GM23338 (cell line): ENCODE data around the gene RPS4Y1. TPM values are rescaled to one million over a fixed set of nuclear protein-coding genes. Genes with fewer than 3 reads are reported as not detected.

Experiments
- ATAC-seq: fragments of 200-7000 bp; cut with Tn5 transposase; 3 replicates; pipeline ENCODE4 v1.9.1; 2020
- DNase-seq: peaks from one replicate; pipeline ENCODE4 v3.0.0-alpha.2; 2015; ENCODE audit warnings: low spot score
- H2AFZ ChIP-seq: fragments of 200-600 bp; sonication (generic); 2 replicates; pipeline ENCODE4 v1.8.0; 2016; ENCODE audit warnings: antibody characterized with exemption, mild to moderate bottlenecking, moderate library complexity
- H3F3A ChIP-seq: fragments of 200-600 bp; sonication (generic); replicated peaks from 2 replicates; pipeline ENCODE4 v1.8.0; 2017; ENCODE audit warnings: antibody characterized with exemption, mixed run types, low read depth
- H3K27ac ChIP-seq: fragments of 200-600 bp; sonication (generic); 2 replicates; pipeline ENCODE4 v1.6.1; 2016; ENCODE audit warnings: low read depth
- H3K27me3 ChIP-seq: fragments of 200-600 bp; sonication (generic); 2 replicates; pipeline ENCODE4 v1.8.0; 2016; ENCODE audit warnings: mild to moderate bottlenecking, mixed run types, moderate library complexity; ENCODE audit not compliant: insufficient read depth
- H3K36me3 ChIP-seq: fragments of 200-600 bp; sonication (generic); 2 replicates; pipeline ENCODE4 v1.8.0; 2016; ENCODE audit warnings: mild to moderate bottlenecking; ENCODE audit not compliant: insufficient read depth
- H3K4me1 ChIP-seq: fragments of 200-600 bp; sonication (generic); 2 replicates; pipeline ENCODE4 v1.8.0; 2016; ENCODE audit warnings: mild to moderate bottlenecking, moderate library complexity; ENCODE audit not compliant: insufficient read depth
- H3K4me2 ChIP-seq: fragments of 200-600 bp; sonication (generic); 2 replicates; pipeline ENCODE4 v1.7.1; 2017; ENCODE audit warnings: mixed run types
- H3K4me3 ChIP-seq: fragments of 200-600 bp; sonication (generic); 2 replicates; pipeline ENCODE4 v1.6.1; 2016; ENCODE audit warnings: mixed run types
- H3K79me2 ChIP-seq: fragments of 200-600 bp; sonication (generic); replicated peaks from 2 replicates; pipeline ENCODE4 v1.8.0; 2017; ENCODE audit warnings: mild to moderate bottlenecking; ENCODE audit not compliant: insufficient read depth
- H3K9me2 ChIP-seq: fragments of 200-600 bp; sonication (generic); 2 replicates; pipeline ENCODE4 v1.8.0; 2017; ENCODE audit not compliant: insufficient read depth
- H4K20me1 ChIP-seq: fragments of 200-600 bp; sonication (generic); replicated peaks from 2 replicates; pipeline ENCODE4 v1.8.0; 2017; ENCODE audit warnings: mild to moderate bottlenecking; ENCODE audit not compliant: insufficient read depth
- H3K27ac Mint-ChIP-seq: 2 replicates; pipeline ENCODE4 v1.8.0; 2020; ENCODE audit warnings: inconsistent platforms, mild to moderate bottlenecking, moderate library complexity, mixed read lengths
- H3K27me3 Mint-ChIP-seq: 3 replicates; pipeline ENCODE4 v1.8.0; 2022; ENCODE audit warnings: low read depth, mild to moderate bottlenecking, moderate library complexity, mixed read lengths, inconsistent platforms; ENCODE audit not compliant: insufficient read depth, poor library complexity
- H3K36me3 Mint-ChIP-seq: 3 replicates; pipeline ENCODE4 v1.8.0; 2021; ENCODE audit warnings: low read depth, mild to moderate bottlenecking, inconsistent platforms, moderate library complexity, mixed read lengths
- H3K4me1 Mint-ChIP-seq: 3 replicates; pipeline ENCODE4 v1.8.0; 2020; ENCODE audit warnings: mild to moderate bottlenecking, inconsistent platforms, mixed read lengths
- H3K4me3 Mint-ChIP-seq: 3 replicates; pipeline ENCODE4 v1.8.0; 2021; ENCODE audit warnings: moderate library complexity, mild to moderate bottlenecking, inconsistent platforms, mixed read lengths
- H3K9me3 Mint-ChIP-seq: 3 replicates; pipeline ENCODE4 v1.8.0; 2020; ENCODE audit warnings: moderate library complexity, mild to moderate bottlenecking, inconsistent platforms, mixed read lengths
- CREB1 ChIP-seq: fragments of 250-450 bp; sonication (Bioruptor Pico); IDR thresholded peaks from 2 replicates; pipeline ENCODE4 v1.5.0; 2020; ENCODE audit warnings: low read depth, mild to moderate bottlenecking, moderate library complexity
- EZH2 ChIP-seq: fragments of 200-600 bp; sonication (generic); IDR thresholded peaks from one replicate; pipeline ENCODE4 v1.8.0; 2017; ENCODE audit warnings: antibody characterized with exemption, mild to moderate bottlenecking, low read depth; ENCODE audit not compliant: unreplicated experiment
- EZH2phosphoT487 ChIP-seq: fragments of 200-600 bp; sonication (generic); IDR thresholded peaks from one replicate; pipeline ENCODE4 v1.8.1; 2018; ENCODE audit warnings: antibody characterized with exemption; ENCODE audit not compliant: unreplicated experiment
- JUNB ChIP-seq: IDR thresholded peaks from one replicate; pipeline ENCODE4 v1.6.1; 2016; ENCODE audit warnings: antibody characterized with exemption; ENCODE audit not compliant: unreplicated experiment
- NANOG ChIP-seq: IDR thresholded peaks from 2 replicates; pipeline ENCODE4 v1.6.1; 2016; ENCODE audit warnings: antibody characterized with exemption, borderline replicate concordance
- ZNF114 ChIP-seq: fragments of 250-450 bp; sonication (Bioruptor Pico); IDR thresholded peaks from 2 replicates; pipeline ENCODE4 v1.5.0; 2020; ENCODE audit warnings: mild to moderate bottlenecking, moderate library complexity
- ZNF331 ChIP-seq: fragments of 250-450 bp; sonication (Bioruptor Pico); IDR thresholded peaks from 2 replicates; pipeline ENCODE4 v1.5.0; 2020; ENCODE audit warnings: low read depth, mild to moderate bottlenecking, moderate library complexity
- polyA plus RNA-seq: library from polyadenylated mRNA; unstranded; fragments of >200 nt; fragmentation: Nextera tagmentation; extraction: Ambion mirVana; gene quantifications from 2 replicates; pipeline ENCODE4 v1.2.1, GENCODE V29; 2016
- total RNA-seq: library from RNA; depleted of rRNA; stranded (reverse); fragments of >200 nt; shearing (Covaris generic); gene quantifications from 2 replicates; pipeline ENCODE4 v1.2.3, GENCODE V29; 2014
- TF ChIP-seq, protein P1 (sequence below): IDR thresholded peaks from one replicate; pipeline ENCODE4 v1.6.1; 2018; ENCODE audit warnings: antibody characterized with exemption; ENCODE audit not compliant: unreplicated experiment
- TF ChIP-seq, protein P2 (sequence below): fragments of 250-450 bp; sonication (Bioruptor Pico); IDR thresholded peaks from 2 replicates; pipeline ENCODE4 v1.5.0; 2020; ENCODE audit warnings: mild to moderate bottlenecking, moderate library complexity
- TF ChIP-seq, protein P3 (sequence below): IDR thresholded peaks from 2 replicates; pipeline ENCODE4 v1.6.1; 2016; ENCODE audit warnings: antibody characterized with exemption

Gene RPS4Y1
- total and polyA plus RNA-seq, 2 experiments from 2014 or later, result 216 to 294 TPM

DNA sequence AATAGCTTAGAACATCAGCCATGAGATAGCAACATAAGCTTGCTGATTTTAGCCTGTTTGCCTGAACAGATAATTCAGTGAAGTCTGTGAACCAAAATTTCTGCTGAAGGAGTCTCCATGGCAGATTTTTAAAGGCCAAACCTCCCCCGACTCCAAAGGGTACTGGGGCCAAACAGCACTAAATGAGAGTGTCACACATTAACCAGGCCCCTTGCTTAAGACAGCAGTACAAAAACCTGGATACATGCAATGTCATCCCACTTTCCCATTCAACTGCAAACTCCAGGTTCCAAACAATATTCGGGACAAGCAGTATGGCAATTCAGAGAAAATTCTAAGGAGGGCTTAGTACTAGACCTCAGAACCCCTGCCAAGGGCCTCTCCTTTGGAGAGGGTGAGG is 4.3 kb upstream of the RPS4Y1 start:
- Histone ChIP-seq H3K79me2 (peaks cover 7% of the 10 kb centered on the region), H3K27me3 (no peaks in the 10 kb centered on the region), H4K20me1 (no peaks in the 10 kb centered on the region), H3K4me2 (no peak overlapping the region), H3K36me3 (no peaks in the 10 kb centered on the region), H3K4me1 (peaks cover 12% of the 10 kb centered on the region; the same call in 1 of the 2 replicates), H3K27ac (no peak overlapping the region), H3F3A (no peaks in the 10 kb centered on the region), H3K9me2 (no peaks in the 10 kb centered on the region), H2AFZ (no peak overlapping the region), H3K4me3 (no peak overlapping the region)
- DNase-seq (no peak), ATAC-seq (no peak)
- no peak for TF ChIP-seq JUNB
- H3K27me3 Mint-ChIP-seq, result peaks cover 2% of the 10 kb centered on the region
- H3K9me3 Mint-ChIP-seq, result no peaks in the 10 kb centered on the region
- no peak overlapping the region for H3K4me3 Mint-ChIP-seq
- peaks cover 13% of the 10 kb centered on the region; the same call in 2 of the 3 replicates for H3K4me1 Mint-ChIP-seq
- H3K27ac Mint-ChIP-seq, result no peak overlapping the region
- H3K36me3 Mint-ChIP-seq, result peaks cover 7% of the 10 kb centered on the region

DNA sequence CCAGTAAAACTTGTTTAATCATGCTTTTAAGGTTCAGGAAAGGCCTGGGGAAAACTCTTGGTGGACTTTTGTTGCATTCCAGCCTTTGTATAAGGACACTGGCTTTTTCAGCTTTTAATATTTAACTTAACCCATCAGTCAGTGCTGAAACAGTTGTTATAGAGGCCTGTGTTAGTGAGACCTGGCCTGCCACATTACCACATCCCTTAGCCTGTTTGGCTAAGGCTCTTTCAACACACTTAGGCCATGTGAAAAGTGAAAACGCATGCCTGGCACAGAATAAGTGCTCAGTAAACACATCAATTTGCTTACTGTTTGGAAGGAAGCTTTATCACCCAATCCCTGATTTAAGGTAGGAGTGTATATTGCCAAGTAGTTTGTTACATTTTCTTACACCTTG is 3.5 kb upstream of the RPS4Y1 start:
- H3K4me3 Mint-ChIP-seq, result no peak overlapping the region
- no peaks in the 10 kb centered on the region for H3K36me3 ChIP-seq
- no peak for TF ChIP-seq EZH2phosphoT487
- TF ChIP-seq, protein P1, sequence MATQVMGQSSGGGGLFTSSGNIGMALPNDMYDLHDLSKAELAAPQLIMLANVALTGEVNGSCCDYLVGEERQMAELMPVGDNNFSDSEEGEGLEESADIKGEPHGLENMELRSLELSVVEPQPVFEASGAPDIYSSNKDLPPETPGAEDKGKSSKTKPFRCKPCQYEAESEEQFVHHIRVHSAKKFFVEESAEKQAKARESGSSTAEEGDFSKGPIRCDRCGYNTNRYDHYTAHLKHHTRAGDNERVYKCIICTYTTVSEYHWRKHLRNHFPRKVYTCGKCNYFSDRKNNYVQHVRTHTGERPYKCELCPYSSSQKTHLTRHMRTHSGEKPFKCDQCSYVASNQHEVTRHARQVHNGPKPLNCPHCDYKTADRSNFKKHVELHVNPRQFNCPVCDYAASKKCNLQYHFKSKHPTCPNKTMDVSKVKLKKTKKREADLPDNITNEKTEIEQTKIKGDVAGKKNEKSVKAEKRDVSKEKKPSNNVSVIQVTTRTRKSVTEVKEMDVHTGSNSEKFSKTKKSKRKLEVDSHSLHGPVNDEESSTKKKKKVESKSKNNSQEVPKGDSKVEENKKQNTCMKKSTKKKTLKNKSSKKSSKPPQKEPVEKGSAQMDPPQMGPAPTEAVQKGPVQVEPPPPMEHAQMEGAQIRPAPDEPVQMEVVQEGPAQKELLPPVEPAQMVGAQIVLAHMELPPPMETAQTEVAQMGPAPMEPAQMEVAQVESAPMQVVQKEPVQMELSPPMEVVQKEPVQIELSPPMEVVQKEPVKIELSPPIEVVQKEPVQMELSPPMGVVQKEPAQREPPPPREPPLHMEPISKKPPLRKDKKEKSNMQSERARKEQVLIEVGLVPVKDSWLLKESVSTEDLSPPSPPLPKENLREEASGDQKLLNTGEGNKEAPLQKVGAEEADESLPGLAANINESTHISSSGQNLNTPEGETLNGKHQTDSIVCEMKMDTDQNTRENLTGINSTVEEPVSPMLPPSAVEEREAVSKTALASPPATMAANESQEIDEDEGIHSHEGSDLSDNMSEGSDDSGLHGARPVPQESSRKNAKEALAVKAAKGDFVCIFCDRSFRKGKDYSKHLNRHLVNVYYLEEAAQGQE, result no peak
- TF ChIP-seq CREB1 (CRISPR knock-in tag), result no peak
- no peak for TF ChIP-seq ZNF331 (CRISPR knock-in tag)
- no peak for TF ChIP-seq ZNF114 (CRISPR knock-in tag)
- no peak for TF ChIP-seq NANOG
- TF ChIP-seq JUNB, result no peak
- TF ChIP-seq, protein P2, sequence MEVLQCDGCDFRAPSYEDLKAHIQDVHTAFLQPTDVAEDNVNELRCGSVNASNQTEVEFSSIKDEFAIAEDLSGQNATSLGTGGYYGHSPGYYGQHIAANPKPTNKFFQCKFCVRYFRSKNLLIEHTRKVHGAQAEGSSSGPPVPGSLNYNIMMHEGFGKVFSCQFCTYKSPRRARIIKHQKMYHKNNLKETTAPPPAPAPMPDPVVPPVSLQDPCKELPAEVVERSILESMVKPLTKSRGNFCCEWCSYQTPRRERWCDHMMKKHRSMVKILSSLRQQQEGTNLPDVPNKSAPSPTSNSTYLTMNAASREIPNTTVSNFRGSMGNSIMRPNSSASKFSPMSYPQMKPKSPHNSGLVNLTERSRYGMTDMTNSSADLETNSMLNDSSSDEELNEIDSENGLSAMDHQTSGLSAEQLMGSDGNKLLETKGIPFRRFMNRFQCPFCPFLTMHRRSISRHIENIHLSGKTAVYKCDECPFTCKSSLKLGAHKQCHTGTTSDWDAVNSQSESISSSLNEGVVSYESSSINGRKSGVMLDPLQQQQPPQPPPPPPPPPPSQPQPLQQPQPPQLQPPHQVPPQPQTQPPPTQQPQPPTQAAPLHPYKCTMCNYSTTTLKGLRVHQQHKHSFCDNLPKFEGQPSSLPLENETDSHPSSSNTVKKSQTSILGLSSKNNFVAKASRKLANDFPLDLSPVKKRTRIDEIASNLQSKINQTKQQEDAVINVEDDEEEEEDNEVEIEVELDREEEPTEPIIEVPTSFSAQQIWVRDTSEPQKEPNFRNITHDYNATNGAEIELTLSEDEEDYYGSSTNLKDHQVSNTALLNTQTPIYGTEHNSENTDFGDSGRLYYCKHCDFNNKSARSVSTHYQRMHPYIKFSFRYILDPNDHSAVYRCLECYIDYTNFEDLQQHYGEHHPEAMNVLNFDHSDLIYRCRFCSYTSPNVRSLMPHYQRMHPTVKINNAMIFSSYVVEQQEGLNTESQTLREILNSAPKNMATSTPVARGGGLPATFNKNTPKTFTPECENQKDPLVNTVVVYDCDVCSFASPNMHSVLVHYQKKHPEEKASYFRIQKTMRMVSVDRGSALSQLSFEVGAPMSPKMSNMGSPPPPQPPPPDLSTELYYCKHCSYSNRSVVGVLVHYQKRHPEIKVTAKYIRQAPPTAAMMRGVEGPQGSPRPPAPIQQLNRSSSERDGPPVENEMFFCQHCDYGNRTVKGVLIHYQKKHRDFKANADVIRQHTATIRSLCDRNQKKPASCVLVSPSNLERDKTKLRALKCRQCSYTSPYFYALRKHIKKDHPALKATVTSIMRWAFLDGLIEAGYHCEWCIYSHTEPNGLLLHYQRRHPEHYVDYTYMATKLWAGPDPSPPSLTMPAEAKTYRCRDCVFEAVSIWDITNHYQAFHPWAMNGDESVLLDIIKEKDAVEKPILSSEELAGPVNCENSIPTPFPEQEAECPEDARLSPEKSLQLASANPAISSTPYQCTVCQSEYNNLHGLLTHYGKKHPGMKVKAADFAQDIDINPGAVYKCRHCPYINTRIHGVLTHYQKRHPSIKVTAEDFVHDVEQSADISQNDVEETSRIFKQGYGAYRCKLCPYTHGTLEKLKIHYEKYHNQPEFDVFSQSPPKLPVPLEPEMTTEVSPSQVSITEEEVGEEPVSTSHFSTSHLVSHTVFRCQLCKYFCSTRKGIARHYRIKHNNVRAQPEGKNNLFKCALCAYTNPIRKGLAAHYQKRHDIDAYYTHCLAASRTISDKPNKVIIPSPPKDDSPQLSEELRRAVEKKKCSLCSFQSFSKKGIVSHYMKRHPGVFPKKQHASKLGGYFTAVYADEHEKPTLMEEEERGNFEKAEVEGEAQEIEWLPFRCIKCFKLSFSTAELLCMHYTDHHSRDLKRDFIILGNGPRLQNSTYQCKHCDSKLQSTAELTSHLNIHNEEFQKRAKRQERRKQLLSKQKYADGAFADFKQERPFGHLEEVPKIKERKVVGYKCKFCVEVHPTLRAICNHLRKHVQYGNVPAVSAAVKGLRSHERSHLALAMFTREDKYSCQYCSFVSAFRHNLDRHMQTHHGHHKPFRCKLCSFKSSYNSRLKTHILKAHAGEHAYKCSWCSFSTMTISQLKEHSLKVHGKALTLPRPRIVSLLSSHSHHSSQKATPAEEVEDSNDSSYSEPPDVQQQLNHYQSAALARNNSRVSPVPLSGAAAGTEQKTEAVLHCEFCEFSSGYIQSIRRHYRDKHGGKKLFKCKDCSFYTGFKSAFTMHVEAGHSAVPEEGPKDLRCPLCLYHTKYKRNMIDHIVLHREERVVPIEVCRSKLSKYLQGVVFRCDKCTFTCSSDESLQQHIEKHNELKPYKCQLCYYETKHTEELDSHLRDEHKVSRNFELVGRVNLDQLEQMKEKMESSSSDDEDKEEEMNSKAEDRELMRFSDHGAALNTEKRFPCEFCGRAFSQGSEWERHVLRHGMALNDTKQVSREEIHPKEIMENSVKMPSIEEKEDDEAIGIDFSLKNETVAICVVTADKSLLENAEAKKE (CRISPR knock-in tag), result no peak
- TF ChIP-seq, protein P3, sequence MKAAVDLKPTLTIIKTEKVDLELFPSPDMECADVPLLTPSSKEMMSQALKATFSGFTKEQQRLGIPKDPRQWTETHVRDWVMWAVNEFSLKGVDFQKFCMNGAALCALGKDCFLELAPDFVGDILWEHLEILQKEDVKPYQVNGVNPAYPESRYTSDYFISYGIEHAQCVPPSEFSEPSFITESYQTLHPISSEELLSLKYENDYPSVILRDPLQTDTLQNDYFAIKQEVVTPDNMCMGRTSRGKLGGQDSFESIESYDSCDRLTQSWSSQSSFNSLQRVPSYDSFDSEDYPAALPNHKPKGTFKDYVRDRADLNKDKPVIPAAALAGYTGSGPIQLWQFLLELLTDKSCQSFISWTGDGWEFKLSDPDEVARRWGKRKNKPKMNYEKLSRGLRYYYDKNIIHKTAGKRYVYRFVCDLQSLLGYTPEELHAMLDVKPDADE, result no peak
- TF ChIP-seq EZH2, result no peak

More for the DNA sequence above, 3.5 kb upstream of the RPS4Y1 start:
- Histone ChIP-seq H3K27me3 (no peaks in the 10 kb centered on the region), H3K4me1 (peaks cover 10% of the 10 kb centered on the region; the same call in 1 of the 2 replicates), H3K4me2 (no peak overlapping the region), H3K79me2 (peaks cover 15% of the 10 kb centered on the region), H3F3A (no peaks in the 10 kb centered on the region), H3K27ac (no peak overlapping the region), H4K20me1 (no peaks in the 10 kb centered on the region; the same call in 1 of the 2 replicates), H3K9me2 (no peaks in the 10 kb centered on the region), H3K4me3 (no peak overlapping the region), H2AFZ (no peak overlapping the region)
- no peak for DNase-seq
- ATAC-seq, result no peak
- no peaks in the 10 kb centered on the region for H3K9me3 Mint-ChIP-seq
- H3K27me3 Mint-ChIP-seq, result peaks cover 2% of the 10 kb centered on the region
- H3K36me3 Mint-ChIP-seq, result peaks cover 15% of the 10 kb centered on the region
- no peak overlapping the region for H3K27ac Mint-ChIP-seq
- peaks cover 13% of the 10 kb centered on the region; the same call in 2 of the 3 replicates for H3K4me1 Mint-ChIP-seq
